ENCODE measurements around the gene MCF2L2. TPM values are rescaled to one million over a fixed set of nuclear protein-coding genes. Genes with fewer than 3 reads are reported as not detected.

The MCF2L2 gene
- total and polyA plus RNA-seq, 9 of the 15 experiments (the other 6 are each of a cell fraction or from before 2014, with no cell fraction given): 0.56 to 4.2 (median 3.0) TPM

DNA sequence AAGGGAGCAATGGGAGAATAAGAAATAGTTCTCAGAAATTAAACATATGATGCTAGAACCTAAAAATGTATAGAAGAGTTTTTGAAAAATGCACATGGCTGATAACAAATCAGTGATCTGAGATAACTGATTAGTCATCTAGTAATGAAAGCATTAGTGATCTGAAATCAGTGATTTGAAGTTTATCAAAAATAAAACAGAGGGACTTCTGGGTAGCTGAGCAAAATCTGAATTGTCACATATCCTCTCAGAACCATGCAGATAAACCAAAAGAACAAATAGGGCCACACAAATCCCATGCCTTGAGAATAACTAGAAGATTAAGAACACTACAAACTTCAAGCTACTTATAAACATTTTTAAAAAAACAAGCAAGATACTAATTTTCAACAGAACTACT, 71.5 kb downstream of the MCF2L2 start:
- Histone ChIP-seq H3K4me1 (replicated peaks in 1 of 2; ENCODE audit: control insufficient read depth in 2 of 2, insufficient read depth in 2 of 2, low read length in 2 of 2) (peaks cover 37 to 52% of the 10 kb centered on the region in 2 experiments), H3K27ac (ENCODE audit: extremely low read depth, low read depth, low read length) (peak overlapping the region; percentile 58; the same call in 2 of the 3 replicates), H3K27me3 (ENCODE audit: control insufficient read depth in 2 of 2, insufficient read depth in 2 of 2, low read length in 2 of 2) (no peaks in the 10 kb centered on the region; a peak in 1 of 5 replicates), H3K9me3 (replicated peaks; ENCODE audit: control insufficient read depth, insufficient read depth, low read depth, low read length) (peaks cover 2% of the 10 kb centered on the region; the same call in 1 of the 2 replicates), H3K4me2 (ENCODE audit: insufficient read depth, low read length) (no peak overlapping the region), H3K9ac (ENCODE audit: insufficient read depth in 1 of 2, low read depth in 2 of 2, low read length in 2 of 2) (0 out of 4 replicates have a peak overlapping the region, but pooled peaks of 1 of the 2 experiments have one; percentile 18), H4K20me1 (replicated peaks; ENCODE audit: control insufficient read depth, insufficient read depth, low read length) (no peaks in the 10 kb centered on the region), H3K36me3 (ENCODE audit: control insufficient read depth, insufficient read depth, low read length) (no peaks in the 10 kb centered on the region), H2AFZ (ENCODE audit: low read depth, low read length) (peak overlapping the region; percentile 29), H3K4me3 (no peak overlapping the region), H3K9me1 (ENCODE audit: control insufficient read depth, insufficient read depth, low read length) (no peaks in the 10 kb centered on the region), H3K79me2 (ENCODE audit: control insufficient read depth, insufficient read depth, low read length) (no peaks in the 10 kb centered on the region)
- no peak for TF ChIP-seq ZC3H11A (IDR thresholded peaks at IDR 0.05; ENCODE audit: low read depth, low read length)
- 0 out of 2 replicates have a peak, but pooled peaks have one; percentile 9 for TF ChIP-seq KAT7 (CRISPR knock-in tag; IDR thresholded peaks at IDR 0.05; ENCODE audit: borderline replicate concordance)
- TF ChIP-seq RREB1 (CRISPR knock-in tag; IDR thresholded peaks at IDR 0.05): no peak
- peak; percentile 41 for TF ChIP-seq RBM25 (IDR thresholded peaks at IDR 0.05; ENCODE audit: low read depth, low read length, severe bottlenecking)
- no peak for TF ChIP-seq U2AF2 (optimal IDR thresholded peaks at IDR 0.05; ENCODE audit: low read depth, low read length)
- peak; percentile 24 for TF ChIP-seq DACH1 (IDR thresholded peaks at IDR 0.05; ENCODE audit: partially characterized antibody)
- TF ChIP-seq ZNF740 (CRISPR knock-in tag; IDR thresholded peaks at IDR 0.05): no peak
- 0 out of 4 replicates have a peak, but pooled peaks of 1 of the 2 experiments have one; percentile 1 for TF ChIP-seq ZNF740 (tag; IDR thresholded peaks at IDR 0.05)
- ChIA-PET POLR2A (interaction anchor here (1.2 to 1.3 kb wide), 2 partner anchors 11 to 96 kb away, joined by 3 to 4 read pairs; no protein-coding TSS in a partner anchor), CTCF (ENCODE audit: low intra/inter-chr PET ratio) (no interaction called here)
- DNase-seq (ENCODE audit: extremely low read depth in 1 of 4, low spot score in 3 of 4) (no peak), ATAC-seq (no peak), FAIRE-seq (no peak)
- in situ Hi-C loops (cut with MboI) (no loop called here), intact Hi-C loops (cut with micrococcal nuclease) (loop anchor here (10.0 kb wide), 1 partner anchor 102 kb away; the partner anchor contains the start of gene B3GNT5)
- no TSS peak for BruUV-seq (replicated peaks)
